Stomach (tissue), 4 donors: Measurements from ENCODE around the gene KRT15.

Source experiments
- CTCF ChIP-seq, 7 experiments: fragments of 450-650 bp in 4 of 7; fragments of 200-600 bp in 3 of 7; sonication (generic) in 3 of 7; IDR thresholded peaks; one replicate each; pipeline ENCODE4 v1.5.1; 2016 to 2019; ENCODE audit warnings: antibody characterized with exemption in 7 of 7, control low read depth in 2 of 7, mild to moderate bottlenecking in 1 of 7
- POLR2AphosphoS5 ChIP-seq, 3 donors: sonication (generic); formaldehyde crosslinking; IDR thresholded peaks; one replicate each; pipeline ENCODE4 v1.6.1; 2016; ENCODE audit warnings: antibody characterized with exemption in 3 of 3

GRCh38 chr17:41531993-41532392 lies 13.3 kb upstream of the KRT15 start:
- TF ChIP-seq CTCF (IDR thresholded peaks at IDR 0.05) (no peak), POLR2AphosphoS5 (IDR thresholded peaks at IDR 0.05) (no peak)
